Panc1 (cell line): ENCODE data around the gene CACNB3. TPM values are rescaled to one million over a fixed set of nuclear protein-coding genes. Genes with fewer than 3 reads are reported as not detected.
A peak's percentile ranks its signal among the peaks of the same experiment; 100 is the strongest.

ENCODE experiments used
- ATAC-seq: fragments of 200-7000 bp; cut with Tn5 transposase; 2 replicates; pipeline ENCODE4 v1.9.1; 2020; ENCODE audit warnings: mild to moderate bottlenecking, moderate library complexity
- BruUV-seq: library from RNA; stranded (reverse); fragments of 400-500 nt; replicated peaks from 2 replicates; lab custom pipeline; 2021; lab: Mats Ljungman, UMichigan
- CTCF ChIA-PET: fragments of 300-600 bp; sonication (Branson Sonifier 250); formaldehyde crosslinking; loops from one replicate; lab custom pipeline; 2022; ENCODE audit warnings: antibody characterized with exemption; lab: Charles Lee
- POLR2A ChIA-PET: fragments of 300-600 bp; sonication (Branson Sonifier 250); formaldehyde crosslinking; loops from one replicate; lab custom pipeline; 2022; ENCODE audit warnings: antibody characterized with exemption; lab: Charles Lee
- DNase-seq: peaks from one replicate; pipeline ENCODE4 v3.0.0-alpha.2; 2010; ENCODE audit warnings: low read depth, low spot score
- H3K27ac ChIP-seq: 2 replicates; pipeline ENCODE4 v1.5.1; 2011; ENCODE audit warnings: mild to moderate bottlenecking, low read length, inconsistent platforms
- H3K27me3 ChIP-seq: fragments of 200-500 bp; sonication (Bioruptor generic); 2 replicates; pipeline ENCODE4 v1.6.0; 2014; ENCODE audit warnings: low read length, inconsistent platforms; ENCODE audit not compliant: control insufficient read depth, insufficient read depth
- H3K36me3 ChIP-seq: fragments of 200-500 bp; sonication (Bioruptor generic); 2 replicates; pipeline ENCODE4 v1.5.1; 2014; ENCODE audit warnings: inconsistent platforms, mild to moderate bottlenecking, low read length, moderate library complexity; ENCODE audit not compliant: control insufficient read depth, insufficient read depth
- H3K4me1 ChIP-seq: 2 replicates; pipeline ENCODE4 v1.5.1; 2011; ENCODE audit warnings: inconsistent platforms, mild to moderate bottlenecking, low read length, moderate library complexity; ENCODE audit not compliant: control insufficient read depth, insufficient read depth
- H3K4me3 ChIP-seq, 2 experiments: 2 replicates each; pipeline ENCODE4 v1.5.1; 2011 to 2012; ENCODE audit warnings: low read depth in 2 of 2, low read length in 2 of 2, mild to moderate bottlenecking in 2 of 2, inconsistent platforms in 1 of 2, moderate library complexity in 1 of 2
- H3K9me3 ChIP-seq: fragments of 200-500 bp; sonication (Bioruptor generic); 2 replicates; pipeline ENCODE4 v1.5.1; 2014; ENCODE audit warnings: low read depth, mild to moderate bottlenecking, inconsistent platforms, low read length, moderate library complexity; ENCODE audit not compliant: control insufficient read depth, insufficient read depth
- POLR2AphosphoS5 ChIP-seq: IDR thresholded peaks from 2 replicates; pipeline ENCODE4 v1.6.1; 2012; ENCODE audit warnings: mild to moderate bottlenecking, low read depth, low read length, moderate library complexity
- REST ChIP-seq, 2 experiments: IDR thresholded peaks; 2 replicates each; pipeline ENCODE4 v1.6.1; 2011 to 2012; ENCODE audit warnings: low read depth in 2 of 2, control low read depth in 1 of 2, low read length in 1 of 2, mild to moderate bottlenecking in 1 of 2, moderate library complexity in 1 of 2; ENCODE audit not compliant: insufficient read depth in 1 of 2
- SIN3A ChIP-seq: IDR thresholded peaks from 2 replicates; pipeline ENCODE4 v1.6.1; 2012; ENCODE audit warnings: low read depth, mild to moderate bottlenecking, low read length, moderate library complexity, borderline replicate concordance; ENCODE audit not compliant: insufficient read depth
- TCF7L2 ChIP-seq: IDR thresholded peaks from 2 replicates; pipeline ENCODE4 v1.6.1; 2011; ENCODE audit warnings: mild to moderate bottlenecking, low read depth, low read length, inconsistent platforms
- in situ Hi-C: cut with HindIII; loops from 2 replicates; pipeline ENCODE4 v1.10.0; 2016; ENCODE audit warnings: low sequenced_read_pairs, low pct_unique_long_range_greater_than_20kb
- intact Hi-C: fragments of 100-400 bp; cut with micrococcal nuclease; formaldehyde crosslinking; loops from one replicate; pipeline ENCODE4 v1.10.0; 2022; ENCODE audit not compliant: unreplicated experiment
- total RNA-seq: library from RNA; stranded (reverse); gene quantifications from one replicate; pipeline ENCODE4 v1.2.1, GENCODE V29; 2021; ENCODE audit not compliant: unreplicated experiment
- TF ChIP-seq, protein P1 (sequence below): fragments of 450-650 bp; IDR thresholded peaks from 2 replicates; pipeline ENCODE4 v1.5.1; 2017; ENCODE audit warnings: mild to moderate bottlenecking

CACNB3 gene
- total RNA-seq, 1 experiment from 2014 or later: 40.5 TPM

DNA sequence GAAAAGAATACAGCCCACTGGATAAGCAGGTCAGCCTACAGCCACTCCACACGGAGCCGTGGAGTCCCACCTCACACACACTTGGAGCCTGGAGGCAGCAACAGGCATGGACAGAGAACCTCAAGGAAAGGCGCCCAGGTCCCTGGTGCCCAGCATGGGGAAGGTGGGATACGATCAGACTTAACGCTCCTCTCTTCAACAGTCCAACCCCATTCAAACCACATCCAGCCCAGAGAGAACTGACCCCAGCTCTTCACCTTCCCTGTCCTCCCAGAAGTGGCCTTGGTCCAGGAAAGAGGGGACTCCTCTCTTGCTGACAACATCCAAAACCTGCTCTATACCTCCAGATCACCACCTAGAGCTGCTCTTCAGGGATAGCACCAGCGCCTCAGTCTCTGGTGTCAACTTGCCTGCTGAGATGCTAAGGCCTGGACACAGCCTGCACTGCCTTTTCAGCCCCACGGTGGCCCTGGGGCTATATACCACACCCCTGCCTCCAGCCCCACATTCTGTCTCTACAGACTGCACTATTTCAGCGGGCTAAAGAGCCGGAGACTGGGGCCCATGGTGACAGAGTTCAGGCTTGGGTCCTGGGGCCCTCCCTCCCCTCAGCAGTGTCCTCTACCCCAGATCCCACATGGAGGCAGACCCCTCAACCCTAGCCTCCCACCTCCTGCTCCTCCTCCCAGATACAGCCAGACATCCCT lies 36.4 kb upstream of the CACNB3 start:
- peak; percentile 35; the same call in 1 of the 2 replicates for ATAC-seq
- POLR2A ChIA-PET: no interaction called here
- DNase-seq: no peak
- no peaks in the 10 kb centered on the region for H3K4me1 ChIP-seq
- in situ Hi-C loops: no loop called here
- intact Hi-C loops: no loop called here
- H3K27me3 ChIP-seq: no peaks in the 10 kb centered on the region
- H3K9me3 ChIP-seq: no peaks in the 10 kb centered on the region
- H3K27ac ChIP-seq: no peak overlapping the region
- H3K36me3 ChIP-seq: no peaks in the 10 kb centered on the region
- no TSS peak for BruUV-seq
- TF ChIP-seq POLR2AphosphoS5 (no peak), REST (IDR thresholded peaks at IDR 0.05; ENCODE audit: insufficient read depth in 1 of 2, low read depth in 2 of 2, low read length in 1 of 2) (no peak), SIN3A (no peak), TCF7L2 (no peak)
- TF ChIP-seq, protein P1, sequence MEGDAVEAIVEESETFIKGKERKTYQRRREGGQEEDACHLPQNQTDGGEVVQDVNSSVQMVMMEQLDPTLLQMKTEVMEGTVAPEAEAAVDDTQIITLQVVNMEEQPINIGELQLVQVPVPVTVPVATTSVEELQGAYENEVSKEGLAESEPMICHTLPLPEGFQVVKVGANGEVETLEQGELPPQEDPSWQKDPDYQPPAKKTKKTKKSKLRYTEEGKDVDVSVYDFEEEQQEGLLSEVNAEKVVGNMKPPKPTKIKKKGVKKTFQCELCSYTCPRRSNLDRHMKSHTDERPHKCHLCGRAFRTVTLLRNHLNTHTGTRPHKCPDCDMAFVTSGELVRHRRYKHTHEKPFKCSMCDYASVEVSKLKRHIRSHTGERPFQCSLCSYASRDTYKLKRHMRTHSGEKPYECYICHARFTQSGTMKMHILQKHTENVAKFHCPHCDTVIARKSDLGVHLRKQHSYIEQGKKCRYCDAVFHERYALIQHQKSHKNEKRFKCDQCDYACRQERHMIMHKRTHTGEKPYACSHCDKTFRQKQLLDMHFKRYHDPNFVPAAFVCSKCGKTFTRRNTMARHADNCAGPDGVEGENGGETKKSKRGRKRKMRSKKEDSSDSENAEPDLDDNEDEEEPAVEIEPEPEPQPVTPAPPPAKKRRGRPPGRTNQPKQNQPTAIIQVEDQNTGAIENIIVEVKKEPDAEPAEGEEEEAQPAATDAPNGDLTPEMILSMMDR: no peak
- CTCF ChIA-PET: interaction anchor here (0.6 kb wide), 1 partner anchor 7 kb away, joined by 4 read pairs; no protein-coding TSS in a partner anchor
- no peak overlapping the region for H3K4me3 ChIP-seq

DNA sequence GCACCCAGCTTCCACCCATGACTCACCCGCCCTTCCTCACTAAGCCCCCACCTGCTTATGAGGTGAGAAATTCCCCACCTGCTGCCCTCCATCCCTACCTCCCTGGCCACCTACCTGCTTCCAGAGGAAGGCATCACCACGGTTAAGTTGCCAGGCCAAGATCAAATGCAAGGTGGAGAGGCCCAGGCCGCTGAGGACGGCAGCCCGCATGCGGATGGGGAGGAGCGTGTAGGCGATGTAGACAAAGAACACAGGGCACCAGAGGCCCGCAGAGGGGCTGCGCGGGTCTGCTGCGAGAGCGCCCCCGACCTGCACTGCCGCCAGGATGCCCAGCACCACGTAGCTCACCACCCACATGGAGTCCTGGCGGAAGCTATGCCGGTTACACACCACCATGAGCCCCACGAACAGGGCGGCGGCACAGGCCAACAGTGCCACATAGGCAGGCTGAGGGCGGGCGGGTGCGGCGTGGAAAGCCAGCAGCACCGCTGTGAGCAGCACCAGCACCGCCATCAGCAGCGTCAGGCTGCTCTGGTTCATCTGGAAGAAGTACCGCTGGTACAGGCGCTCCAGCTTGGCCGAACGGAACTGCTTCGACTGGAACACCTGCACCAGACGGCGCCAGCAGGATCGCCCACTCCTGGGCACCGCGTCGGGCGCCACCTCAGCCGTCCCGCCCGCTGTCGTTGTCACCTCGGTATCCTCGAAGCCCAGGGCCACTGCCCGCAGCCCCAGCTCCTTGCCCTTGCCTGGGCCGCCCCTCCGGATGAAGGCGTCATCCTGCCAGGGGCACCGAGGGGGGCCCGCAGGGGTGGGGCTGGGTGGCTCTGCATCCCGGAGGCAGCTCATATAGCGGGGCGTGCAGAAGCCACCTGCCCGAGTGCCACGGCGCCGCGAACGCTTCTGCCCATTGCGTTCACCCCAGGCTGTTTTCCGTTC lies 35.6 kb upstream of the CACNB3 start:
- no TSS peak for BruUV-seq
- CTCF ChIA-PET: no interaction called here
- TF ChIP-seq REST (IDR thresholded peaks at IDR 0.05; ENCODE audit: insufficient read depth in 1 of 2, low read depth in 2 of 2, low read length in 1 of 2): no peak
- no peak for TF ChIP-seq SIN3A
- TF ChIP-seq TCF7L2: no peak
- TF ChIP-seq POLR2AphosphoS5: no peak
- TF ChIP-seq, protein P1: no peak
- Histone ChIP-seq H3K27ac (no peak overlapping the region), H3K27me3 (no peaks in the 10 kb centered on the region), H3K4me3 (no peak overlapping the region), H3K36me3 (no peaks in the 10 kb centered on the region), H3K9me3 (no peaks in the 10 kb centered on the region), H3K4me1 (no peaks in the 10 kb centered on the region; the same call in 1 of the 2 replicates)
- POLR2A ChIA-PET: no interaction called here
- DNase-seq (no peak), ATAC-seq (no peak)
- in situ Hi-C loops: no loop called here
- intact Hi-C loops: no loop called here
